Stomach (tissue), 4 donors: ENCODE data around the gene SFXN4.

Experiments used
- POLR2A ChIP-seq, 4 donors: fragments of 450-650 bp; IDR thresholded peaks; one replicate each; pipeline ENCODE4 v1.6.1; 2016; ENCODE audit warnings: antibody characterized with exemption in 4 of 4, control low read depth in 2 of 4, mild to moderate bottlenecking in 1 of 4, moderate library complexity in 1 of 4
- POLR2AphosphoS5 ChIP-seq, 3 donors: sonication (generic); formaldehyde crosslinking; IDR thresholded peaks; one replicate each; pipeline ENCODE4 v1.6.1; 2016; ENCODE audit warnings: antibody characterized with exemption in 3 of 3
- TF ChIP-seq, protein P1 (sequence below), 7 experiments: fragments of 450-650 bp in 4 of 7; fragments of 200-600 bp in 3 of 7; sonication (generic) in 3 of 7; IDR thresholded peaks; one replicate each; pipeline ENCODE4 v1.5.1; 2016 to 2019; ENCODE audit warnings: antibody characterized with exemption in 7 of 7, control low read depth in 2 of 7, mild to moderate bottlenecking in 1 of 7

DNA sequence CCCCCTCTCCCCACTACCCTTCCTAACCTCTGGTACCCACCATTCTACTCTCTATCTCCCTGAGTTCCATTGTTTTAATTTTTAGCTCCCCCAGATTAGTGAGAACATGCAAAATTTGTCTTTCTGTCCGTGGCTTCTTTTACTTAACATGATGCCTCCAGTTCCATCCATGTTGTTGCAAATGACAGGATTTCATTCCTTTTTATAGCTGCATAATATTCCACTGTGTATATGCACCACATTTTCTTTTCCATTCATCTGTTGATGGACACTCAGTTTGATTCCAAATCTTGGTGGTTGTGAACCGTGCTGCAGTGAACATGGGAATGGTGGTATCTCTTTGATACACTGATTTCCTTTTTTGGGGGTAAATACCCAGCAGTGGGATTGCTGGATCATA lies 39.6 kb downstream of the SFXN4 start:
- no peak for TF ChIP-seq POLR2A (IDR thresholded peaks at IDR 0.05)
- TF ChIP-seq, protein P1, sequence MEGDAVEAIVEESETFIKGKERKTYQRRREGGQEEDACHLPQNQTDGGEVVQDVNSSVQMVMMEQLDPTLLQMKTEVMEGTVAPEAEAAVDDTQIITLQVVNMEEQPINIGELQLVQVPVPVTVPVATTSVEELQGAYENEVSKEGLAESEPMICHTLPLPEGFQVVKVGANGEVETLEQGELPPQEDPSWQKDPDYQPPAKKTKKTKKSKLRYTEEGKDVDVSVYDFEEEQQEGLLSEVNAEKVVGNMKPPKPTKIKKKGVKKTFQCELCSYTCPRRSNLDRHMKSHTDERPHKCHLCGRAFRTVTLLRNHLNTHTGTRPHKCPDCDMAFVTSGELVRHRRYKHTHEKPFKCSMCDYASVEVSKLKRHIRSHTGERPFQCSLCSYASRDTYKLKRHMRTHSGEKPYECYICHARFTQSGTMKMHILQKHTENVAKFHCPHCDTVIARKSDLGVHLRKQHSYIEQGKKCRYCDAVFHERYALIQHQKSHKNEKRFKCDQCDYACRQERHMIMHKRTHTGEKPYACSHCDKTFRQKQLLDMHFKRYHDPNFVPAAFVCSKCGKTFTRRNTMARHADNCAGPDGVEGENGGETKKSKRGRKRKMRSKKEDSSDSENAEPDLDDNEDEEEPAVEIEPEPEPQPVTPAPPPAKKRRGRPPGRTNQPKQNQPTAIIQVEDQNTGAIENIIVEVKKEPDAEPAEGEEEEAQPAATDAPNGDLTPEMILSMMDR (IDR thresholded peaks at IDR 0.05) = no peak
- TF ChIP-seq POLR2AphosphoS5 (IDR thresholded peaks at IDR 0.05) = no peak
